ENCODE results near the gene ALDH1L2.
A peak's percentile ranks its signal among the peaks of the same experiment; 100 is the strongest.
"Not testable (repeated sequence)": the region's sequence is repeated elsewhere in the genome, so short reads cannot be mapped to it uniquely, and the experiment has no call there.

The ALDH1L2 gene

GRCh38 chr12:105030820-105031807 lies 53.1 kb downstream of the ALDH1L2 start:
- DNase-seq, result peak; percentile 80

DNA sequence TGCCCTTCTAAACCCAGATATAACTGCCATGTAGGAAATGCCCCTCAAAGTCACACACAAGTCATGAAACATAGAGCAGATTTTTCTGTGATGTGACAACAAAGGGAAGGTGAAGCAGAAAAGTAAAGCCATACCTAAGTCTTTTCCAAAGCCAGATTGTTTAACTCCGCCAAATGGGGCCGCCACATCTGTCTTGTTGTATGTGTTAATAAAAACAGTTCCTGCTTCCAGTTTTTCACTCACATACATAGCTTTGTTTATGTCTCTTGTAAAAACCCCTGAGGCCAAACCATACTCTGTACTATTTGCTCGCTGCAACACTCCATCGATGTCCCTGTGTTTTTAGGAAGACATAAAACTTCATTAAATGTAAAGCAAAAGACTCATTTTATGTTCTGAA lies 57.8 kb downstream of the ALDH1L2 start:
- no peak for DNase-seq

GRCh38 chr12:105025890-105026289 lies 58.4 kb downstream of the ALDH1L2 start:
- DNase-seq, result peak; percentile 71

- no peak for DNase-seq
Measured at GRCh38 chr12:105024928-105025327, 59.3 kb downstream of the ALDH1L2 start.

GRCh38 chr12:105020241-105020962 lies 63.9 kb downstream of the ALDH1L2 start:
- peak; percentile 48 for DNase-seq

DNA sequence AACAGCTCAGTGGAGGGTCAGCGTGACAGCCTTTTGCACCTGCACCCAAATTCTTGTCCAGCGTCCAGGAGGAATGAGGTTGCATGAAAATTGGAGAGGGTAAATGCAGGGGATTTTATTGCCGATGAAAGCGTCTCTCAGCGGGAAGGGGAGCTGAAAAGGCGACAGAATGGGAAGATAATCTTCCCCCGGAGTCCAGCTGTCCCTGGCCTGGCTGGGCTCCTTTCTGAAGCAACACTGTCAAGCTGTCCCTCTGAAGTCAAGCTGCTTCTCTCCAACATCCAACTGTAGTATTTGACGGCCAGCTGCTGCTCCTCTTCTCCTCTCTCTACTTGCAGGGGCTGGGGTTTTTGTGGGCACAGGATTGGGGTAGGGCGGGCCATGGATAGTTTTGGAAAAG lies 65.5 kb downstream of the ALDH1L2 start:
- DNase-seq, result no peak

DNA sequence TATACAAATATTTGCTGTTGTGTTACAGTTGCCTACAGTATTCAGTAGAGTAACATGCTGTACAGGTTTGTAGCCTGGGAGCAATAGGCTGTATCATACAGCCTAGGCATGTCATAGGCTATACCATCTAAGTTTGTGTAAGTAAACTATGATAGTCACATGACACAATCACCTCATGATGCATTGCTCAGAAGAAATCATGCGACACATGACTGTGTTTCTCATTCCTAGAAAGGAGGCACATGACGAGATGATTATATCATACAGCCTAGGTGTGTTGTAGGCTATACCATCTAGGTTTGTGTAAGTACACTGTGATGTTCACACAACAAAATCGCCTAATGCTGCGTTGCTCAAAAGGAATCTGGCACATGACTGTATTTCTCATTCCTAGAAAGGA lies 66.2 kb downstream of the ALDH1L2 start:
- DNase-seq, result no peak

- no peak for DNase-seq
Measured at GRCh38 chr12:105015543-105015942, 68.7 kb downstream of the ALDH1L2 start.

DNA sequence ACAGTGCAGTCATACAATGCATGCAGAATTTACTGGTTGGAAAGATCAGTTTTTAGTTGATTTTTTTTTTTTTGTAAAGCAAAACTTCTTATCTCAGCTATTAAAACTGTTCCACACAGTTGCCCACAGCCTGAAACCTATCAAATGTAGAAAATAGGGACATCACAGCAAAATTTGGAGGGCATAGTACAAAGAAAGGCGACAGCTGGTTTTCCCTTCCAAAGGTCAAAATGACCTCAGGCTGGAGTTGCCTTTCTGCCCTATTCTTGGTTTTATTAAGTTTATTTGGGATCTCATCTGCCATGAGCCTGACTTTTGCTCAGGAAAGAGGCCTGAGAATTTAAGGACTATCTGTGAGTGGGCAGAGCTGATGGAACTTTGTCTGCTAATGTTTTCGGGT lies 69.7 kb downstream of the ALDH1L2 start:
- DNase-seq, result no peak

DNA sequence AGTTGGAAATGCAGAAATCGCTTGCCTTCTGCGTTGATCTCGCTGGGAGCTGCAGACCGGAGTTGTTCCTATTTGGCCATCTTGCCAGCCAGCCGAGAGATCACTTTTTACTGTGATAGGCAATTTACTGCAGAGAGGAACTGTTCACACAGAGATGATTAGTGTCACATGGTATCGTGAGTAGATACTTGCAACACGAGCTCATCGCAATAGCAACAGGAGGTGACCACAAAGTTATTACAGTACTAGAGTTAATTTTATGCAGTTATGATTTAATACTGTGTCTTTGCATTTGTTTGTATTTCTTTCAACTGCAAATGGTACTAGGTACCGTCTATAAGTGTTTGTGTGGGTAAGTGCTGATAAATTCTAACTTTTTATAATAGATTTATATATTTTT lies 70.4 kb downstream of the ALDH1L2 start:
- no peak for DNase-seq

DNA sequence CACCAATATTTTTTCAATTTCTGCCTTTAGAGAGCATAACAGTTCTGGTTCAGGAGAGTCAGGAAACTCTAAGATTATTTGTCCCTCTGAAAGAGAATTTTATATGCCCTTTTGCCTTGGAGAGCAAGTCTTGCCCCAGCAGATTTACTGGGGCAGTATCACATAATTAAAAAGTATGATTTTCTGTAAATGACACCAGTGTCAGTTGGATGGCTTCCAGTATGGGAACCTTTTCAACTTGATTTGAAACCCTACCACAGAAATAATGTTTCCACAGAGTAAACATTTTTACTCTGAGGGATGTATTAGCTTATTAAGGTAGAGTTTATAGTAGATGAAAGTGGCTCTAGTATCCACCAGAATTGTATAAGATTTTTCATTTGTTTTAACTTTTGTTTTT lies 82.8 kb downstream of the ALDH1L2 start:
- DNase-seq, result no peak

GRCh38 chr12:104999347-104999685 lies 84.9 kb downstream of the ALDH1L2 start:
- DNase-seq, result no peak

GRCh38 chr12:104998423-104999346 lies 85.6 kb downstream of the ALDH1L2 start:
- peak; percentile 97 for DNase-seq

DNA sequence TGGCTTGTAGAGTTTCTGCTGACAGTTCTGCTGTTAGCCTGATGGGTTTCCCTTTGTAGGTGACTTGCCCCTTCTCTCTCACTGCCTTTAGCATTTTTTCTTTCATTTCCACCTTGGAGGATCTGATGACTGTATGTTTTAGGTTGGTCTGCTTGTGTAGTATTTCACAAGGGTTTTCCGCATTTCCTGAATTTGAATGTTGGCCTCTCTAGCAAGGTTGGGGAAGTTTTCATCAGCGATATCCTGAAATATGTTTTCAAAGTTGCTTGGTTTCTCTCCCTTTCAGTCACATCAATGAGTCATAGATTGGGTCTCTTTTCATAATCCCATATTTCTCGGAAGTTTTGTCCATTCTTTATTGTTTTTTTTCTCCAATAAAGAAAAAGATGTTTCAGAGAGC lies 86.7 kb downstream of the ALDH1L2 start:
- no peak for DNase-seq

GRCh38 chr12:104994336-104994735 lies 89.9 kb downstream of the ALDH1L2 start:
- DNase-seq, result no peak

DNA sequence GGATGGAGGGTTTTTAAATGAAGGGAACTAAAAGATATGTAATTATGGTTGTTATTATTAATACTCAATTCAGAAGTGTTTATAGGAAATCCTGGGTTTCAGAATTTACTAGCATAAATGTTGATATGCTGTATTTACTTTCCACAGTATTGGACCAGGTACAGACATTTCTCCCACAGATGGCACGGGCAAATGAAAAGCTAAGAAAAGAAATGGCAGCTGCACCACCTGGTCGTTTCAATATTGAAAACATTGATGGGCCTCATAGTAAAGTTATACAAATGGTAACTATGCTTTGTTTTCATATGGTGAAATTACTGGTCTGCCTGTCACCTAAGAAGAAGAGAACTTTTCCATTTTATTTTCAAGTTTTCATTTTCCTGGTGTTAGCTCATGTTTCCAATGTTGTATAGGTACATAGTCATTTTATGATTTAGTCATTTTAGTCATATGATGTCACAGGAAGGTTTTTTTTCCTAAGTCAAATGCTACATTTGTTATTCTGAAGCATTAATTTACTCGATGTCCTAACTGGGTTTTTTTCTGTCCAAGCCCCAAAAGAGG lies 92.6 kb downstream of the ALDH1L2 start:
- peak; percentile 14 for DNase-seq

- DNase-seq, result no peak
Measured at GRCh38 chr12:104990950-104991349, 93.3 kb downstream of the ALDH1L2 start.

DNA sequence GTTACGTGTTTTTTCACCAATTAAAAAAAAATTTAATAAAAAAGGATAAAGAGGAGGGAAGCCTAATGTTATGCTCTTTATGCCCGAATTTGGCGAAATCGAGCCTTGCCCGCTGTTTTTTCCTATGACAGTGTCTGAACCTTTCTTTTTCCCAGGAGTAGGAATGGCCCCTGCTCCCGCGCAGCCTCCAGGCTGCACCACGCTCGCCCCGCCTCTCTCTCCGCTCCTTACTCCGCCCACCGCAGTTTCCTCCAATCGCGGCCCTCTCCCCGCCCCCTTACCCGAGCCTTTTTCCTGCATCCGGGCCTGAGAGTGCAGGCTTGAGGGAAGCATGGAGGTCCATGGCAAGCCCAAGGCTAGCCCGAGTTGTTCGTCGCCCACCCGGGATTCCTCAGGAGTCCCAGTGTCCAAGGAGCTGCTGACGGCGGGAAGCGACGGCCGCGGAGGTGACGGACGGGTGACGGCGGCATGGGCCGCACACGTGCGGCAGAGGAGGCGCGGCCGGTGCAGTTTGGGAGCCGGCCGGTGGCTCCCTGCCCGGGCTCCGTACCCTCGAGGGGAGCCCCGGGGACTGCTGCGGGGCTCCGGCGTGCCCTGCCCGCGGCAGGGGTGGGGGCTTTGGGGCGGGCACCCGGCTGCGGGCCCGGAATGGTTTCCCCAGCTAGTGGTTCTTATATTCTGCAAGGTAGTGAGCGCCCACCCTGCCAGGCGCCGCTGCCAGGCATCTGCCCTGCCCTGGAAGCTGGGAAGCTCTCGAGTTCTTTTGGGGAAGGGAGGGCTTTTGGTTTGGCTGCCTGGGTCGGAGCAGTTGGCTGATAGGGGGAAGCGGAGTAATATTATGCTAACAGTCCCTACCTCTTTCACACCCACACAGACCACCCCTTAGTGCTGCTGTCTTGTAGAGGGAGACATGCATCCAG lies 98.0 kb downstream of the ALDH1L2 start, which contains the start of gene NOPCHAP1:
NOPCHAP1 (plus strand) TSS at position 295 of the 920 bp plus-strand sequence; CDS start at position 332, 37 bp downstream.
- DNase-seq, result peak; percentile 94

GRCh38 chr12:104985206-104985605 lies 99.1 kb downstream of the ALDH1L2 start:
- DNase-seq, result no peak

- not testable (repeated sequence) for DNase-seq
Measured at GRCh38 chr12:104977688-104978087, 106.6 kb downstream of the ALDH1L2 start.

- DNase-seq, result no peak
Measured at GRCh38 chr12:104976703-104977102, 107.6 kb downstream of the ALDH1L2 start.

Data from NCI-H1105 treated with DMSO at 0.1 percent for 48 hours (cell line).